ENCODE measurements around the gene EEF2. TPM values are rescaled to one million over a fixed set of nuclear protein-coding genes. Genes with fewer than 3 reads are reported as not detected.
"Not testable (repeated sequence)": the region's sequence is repeated elsewhere in the genome, so short reads cannot be mapped to it uniquely, and the experiment has no call there.

The EEF2 gene
- total RNA-seq, 2 experiments from 2014 or later = 1,633 to 3,507 TPM

DNA sequence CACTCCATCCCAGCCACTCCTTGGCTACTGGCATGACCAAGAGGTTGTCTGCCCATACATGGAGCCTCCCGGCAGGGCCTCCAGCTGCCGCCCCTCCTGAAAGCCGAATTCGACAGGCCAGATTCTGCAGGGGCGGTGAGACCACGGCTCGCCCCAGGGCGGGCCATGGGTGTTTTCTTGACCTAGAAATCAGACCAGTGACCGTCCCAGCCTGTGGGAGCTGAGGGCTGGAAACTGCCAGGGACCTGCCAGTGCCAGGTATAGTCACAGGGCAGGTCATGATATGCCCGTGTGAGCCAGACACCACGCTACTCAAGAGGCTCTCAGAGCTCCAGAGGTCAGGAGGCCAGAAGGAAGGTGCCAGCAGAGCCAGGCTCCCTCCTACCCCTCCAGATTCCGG is 31.2 kb downstream of the EEF2 start:
- Histone ChIP-seq H3K27ac (ENCODE audit: low read depth, low read length, poor library complexity, severe bottlenecking) (no peak overlapping the region), H3K9me2 (ENCODE audit: insufficient read depth, low read length) (no peaks in the 10 kb centered on the region), H3K79me2 (ENCODE audit: insufficient read depth, low read depth, low read length) (no peaks in the 10 kb centered on the region), H3K4me1 (ENCODE audit: insufficient read depth, low read length, poor library complexity, severe bottlenecking) (no peaks in the 10 kb centered on the region), H4K20me1 (ENCODE audit: insufficient read depth, low read length) (no peaks in the 10 kb centered on the region), H3K4me3 (ENCODE audit: low read depth, low read length, poor library complexity, severe bottlenecking) (no peak overlapping the region), H3K4me2 (ENCODE audit: low read length) (no peak overlapping the region), H3K9me3 (ENCODE audit: low read length) (no peaks in the 10 kb centered on the region), H3K36me3 (ENCODE audit: insufficient read depth, low read length) (peaks cover 20% of the 10 kb centered on the region), H2AFZ (ENCODE audit: low read length) (no peak overlapping the region)
- POLR2A ChIA-PET = interaction anchor here (0.7 kb wide), 1 partner anchor 1267 kb away, joined by 6 read pairs; no protein-coding TSS in a partner anchor
- no TSS peak for BruUV-seq (replicated peaks)
- TF ChIP-seq, protein P1, sequence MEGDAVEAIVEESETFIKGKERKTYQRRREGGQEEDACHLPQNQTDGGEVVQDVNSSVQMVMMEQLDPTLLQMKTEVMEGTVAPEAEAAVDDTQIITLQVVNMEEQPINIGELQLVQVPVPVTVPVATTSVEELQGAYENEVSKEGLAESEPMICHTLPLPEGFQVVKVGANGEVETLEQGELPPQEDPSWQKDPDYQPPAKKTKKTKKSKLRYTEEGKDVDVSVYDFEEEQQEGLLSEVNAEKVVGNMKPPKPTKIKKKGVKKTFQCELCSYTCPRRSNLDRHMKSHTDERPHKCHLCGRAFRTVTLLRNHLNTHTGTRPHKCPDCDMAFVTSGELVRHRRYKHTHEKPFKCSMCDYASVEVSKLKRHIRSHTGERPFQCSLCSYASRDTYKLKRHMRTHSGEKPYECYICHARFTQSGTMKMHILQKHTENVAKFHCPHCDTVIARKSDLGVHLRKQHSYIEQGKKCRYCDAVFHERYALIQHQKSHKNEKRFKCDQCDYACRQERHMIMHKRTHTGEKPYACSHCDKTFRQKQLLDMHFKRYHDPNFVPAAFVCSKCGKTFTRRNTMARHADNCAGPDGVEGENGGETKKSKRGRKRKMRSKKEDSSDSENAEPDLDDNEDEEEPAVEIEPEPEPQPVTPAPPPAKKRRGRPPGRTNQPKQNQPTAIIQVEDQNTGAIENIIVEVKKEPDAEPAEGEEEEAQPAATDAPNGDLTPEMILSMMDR (conservative IDR thresholded peaks at IDR 0.05; ENCODE audit: low read length) = no peak
- TF ChIP-seq EZH2phosphoT487 (IDR thresholded peaks at IDR 0.05; ENCODE audit: borderline replicate concordance, low read depth, low read length) = no peak
- DNase-seq (ENCODE audit: low spot score) = no peak
- CTCF ChIA-PET (ENCODE audit: unreplicated experiment) = no interaction called here
- intact Hi-C loops (cut with micrococcal nuclease; ENCODE audit: unreplicated experiment) = no loop called here

- CTCF ChIA-PET (ENCODE audit: unreplicated experiment); H4K20me1 ChIP-seq (ENCODE audit: insufficient read depth, low read length); H3K79me2 ChIP-seq (ENCODE audit: insufficient read depth, low read depth, low read length); H3K27ac ChIP-seq (ENCODE audit: low read depth, low read length, poor library complexity, severe bottlenecking); H3K4me2 ChIP-seq (ENCODE audit: low read length); DNase-seq (ENCODE audit: low spot score); intact Hi-C loops (cut with micrococcal nuclease; ENCODE audit: unreplicated experiment); H3K4me3 ChIP-seq (ENCODE audit: low read depth, low read length, poor library complexity, severe bottlenecking); H3K9me3 ChIP-seq (ENCODE audit: low read length); H3K4me1 ChIP-seq (ENCODE audit: insufficient read depth, low read length, poor library complexity, severe bottlenecking); BruUV-seq (replicated peaks); H3K9me2 ChIP-seq (ENCODE audit: insufficient read depth, low read length); H2AFZ ChIP-seq (ENCODE audit: low read length): not testable (repeated sequence)
- peaks cover 13% of the 10 kb centered on the region for H3K36me3 ChIP-seq (ENCODE audit: insufficient read depth, low read length)
- POLR2A ChIA-PET = interaction anchor here (0.7 kb wide), 1 partner anchor 17 kb away, joined by 3 read pairs; no protein-coding TSS in a partner anchor
These were observed 32.4 kb downstream of the EEF2 start for GRCh38 chr19:3952755-3953276.

GRCh38 chr19:3950871-3951861 is 34.1 kb downstream of the EEF2 start:
- Histone ChIP-seq H3K9me2 (ENCODE audit: insufficient read depth, low read length) (no peaks in the 10 kb centered on the region), H3K36me3 (ENCODE audit: insufficient read depth, low read length) (peaks cover 5% of the 10 kb centered on the region; the same call in 1 of the 2 replicates), H3K4me2 (ENCODE audit: low read length) (no peak overlapping the region), H3K9me3 (ENCODE audit: low read length) (no peaks in the 10 kb centered on the region), H3K4me1 (ENCODE audit: insufficient read depth, low read length, poor library complexity, severe bottlenecking) (no peaks in the 10 kb centered on the region), H3K27ac (ENCODE audit: low read depth, low read length, poor library complexity, severe bottlenecking) (no peak overlapping the region), H3K4me3 (ENCODE audit: low read depth, low read length, poor library complexity, severe bottlenecking) (no peak overlapping the region), H4K20me1 (ENCODE audit: insufficient read depth, low read length) (no peaks in the 10 kb centered on the region), H2AFZ (ENCODE audit: low read length) (no peak overlapping the region), H3K79me2 (ENCODE audit: insufficient read depth, low read depth, low read length) (no peaks in the 10 kb centered on the region)
- BruUV-seq (replicated peaks) = no TSS peak
- ChIA-PET CTCF (ENCODE audit: unreplicated experiment) (no interaction called here), POLR2A (no interaction called here)
- TF ChIP-seq EZH2phosphoT487 (IDR thresholded peaks at IDR 0.05; ENCODE audit: borderline replicate concordance, low read depth, low read length) = no peak
- TF ChIP-seq, protein P1 (conservative IDR thresholded peaks at IDR 0.05; ENCODE audit: low read length) = no peak
- no peak for DNase-seq (ENCODE audit: low spot score)
- intact Hi-C loops (cut with micrococcal nuclease; ENCODE audit: unreplicated experiment) = no loop called here
